Keratinocyte (primary cell): ENCODE measurements around the gene CRKL.

Source experiments
- EZH2 ChIP-seq: IDR thresholded peaks from one replicate; pipeline ENCODE4 v1.6.1; 2012; ENCODE audit warnings: inconsistent platforms, mild to moderate bottlenecking, low read length, moderate library complexity
- TF ChIP-seq, protein P1 (sequence below), 3 experiments: IDR thresholded peaks in 1 of 3; conservative IDR thresholded peaks in 1 of 3; optimal IDR thresholded peaks in 1 of 3; 2 replicates in 2 of 3; 3 replicates in 1 of 3; pipeline versions ENCODE3 to v1.5.1; 2011; ENCODE audit warnings: low read length in 3 of 3, mild to moderate bottlenecking in 3 of 3, moderate library complexity in 2 of 3, control low read depth in 1 of 3, inconsistent platforms in 1 of 3; ENCODE audit not compliant: insufficient read depth in 2 of 3; ENCODE audit errors: extremely low read depth in 1 of 3

DNA sequence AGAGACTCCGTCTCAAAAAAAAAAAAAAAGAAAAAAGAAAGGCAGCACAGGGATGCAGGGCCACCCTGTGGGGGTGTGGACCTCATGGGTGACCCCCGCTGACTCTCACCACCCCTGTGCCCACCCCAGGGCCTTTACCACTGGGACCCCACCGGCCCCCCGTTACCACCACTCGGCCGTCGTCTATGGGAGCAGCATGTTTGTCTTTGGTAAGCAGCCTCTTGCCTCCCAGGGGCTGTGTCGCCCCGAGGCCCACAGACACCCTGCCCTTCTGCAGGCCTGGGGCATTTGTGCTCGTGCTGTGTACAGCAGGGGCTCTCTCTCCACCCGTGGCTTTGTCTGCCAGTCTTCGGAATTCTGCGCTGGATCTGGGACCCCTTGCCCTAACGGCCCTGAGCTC lies 70.2 kb downstream of the CRKL start:
- TF ChIP-seq, protein P1, sequence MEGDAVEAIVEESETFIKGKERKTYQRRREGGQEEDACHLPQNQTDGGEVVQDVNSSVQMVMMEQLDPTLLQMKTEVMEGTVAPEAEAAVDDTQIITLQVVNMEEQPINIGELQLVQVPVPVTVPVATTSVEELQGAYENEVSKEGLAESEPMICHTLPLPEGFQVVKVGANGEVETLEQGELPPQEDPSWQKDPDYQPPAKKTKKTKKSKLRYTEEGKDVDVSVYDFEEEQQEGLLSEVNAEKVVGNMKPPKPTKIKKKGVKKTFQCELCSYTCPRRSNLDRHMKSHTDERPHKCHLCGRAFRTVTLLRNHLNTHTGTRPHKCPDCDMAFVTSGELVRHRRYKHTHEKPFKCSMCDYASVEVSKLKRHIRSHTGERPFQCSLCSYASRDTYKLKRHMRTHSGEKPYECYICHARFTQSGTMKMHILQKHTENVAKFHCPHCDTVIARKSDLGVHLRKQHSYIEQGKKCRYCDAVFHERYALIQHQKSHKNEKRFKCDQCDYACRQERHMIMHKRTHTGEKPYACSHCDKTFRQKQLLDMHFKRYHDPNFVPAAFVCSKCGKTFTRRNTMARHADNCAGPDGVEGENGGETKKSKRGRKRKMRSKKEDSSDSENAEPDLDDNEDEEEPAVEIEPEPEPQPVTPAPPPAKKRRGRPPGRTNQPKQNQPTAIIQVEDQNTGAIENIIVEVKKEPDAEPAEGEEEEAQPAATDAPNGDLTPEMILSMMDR (optimal IDR thresholded peaks at IDR 0.05 in 1 of 3, IDR thresholded peaks at IDR 0.05 in 1 of 3, conservative IDR thresholded peaks at IDR 0.05 in 1 of 3; ENCODE audit: extremely low read depth in 1 of 3, insufficient read depth in 2 of 3, low read length in 3 of 3): no peak
- no peak for TF ChIP-seq EZH2
